ENCODE data around the gene ARHGAP22.
"Not testable (repeated sequence)": the region's sequence is repeated elsewhere in the genome, so short reads cannot be mapped to it uniquely, and the experiment has no call there.

DNA sequence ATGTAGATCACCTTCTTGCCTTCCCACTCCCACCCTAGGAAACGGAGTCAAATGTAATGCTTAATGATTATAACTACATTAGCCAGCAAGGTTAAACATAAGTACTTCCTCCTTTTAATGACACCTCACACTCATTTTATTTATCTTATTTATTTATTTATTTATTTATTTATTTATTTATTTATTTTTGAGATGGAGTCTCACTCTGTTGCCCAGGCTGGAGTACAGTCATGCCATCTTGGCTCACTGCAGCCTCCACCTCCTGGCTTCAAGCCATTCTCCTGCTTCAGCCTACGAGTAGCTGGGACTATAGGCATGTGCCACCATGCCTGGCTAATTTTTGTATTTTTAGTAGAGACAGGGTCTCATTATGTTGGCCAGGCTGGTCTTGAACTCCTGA lies 183.0 kb downstream of the ARHGAP22 start:
- TF ChIP-seq, protein P1, sequence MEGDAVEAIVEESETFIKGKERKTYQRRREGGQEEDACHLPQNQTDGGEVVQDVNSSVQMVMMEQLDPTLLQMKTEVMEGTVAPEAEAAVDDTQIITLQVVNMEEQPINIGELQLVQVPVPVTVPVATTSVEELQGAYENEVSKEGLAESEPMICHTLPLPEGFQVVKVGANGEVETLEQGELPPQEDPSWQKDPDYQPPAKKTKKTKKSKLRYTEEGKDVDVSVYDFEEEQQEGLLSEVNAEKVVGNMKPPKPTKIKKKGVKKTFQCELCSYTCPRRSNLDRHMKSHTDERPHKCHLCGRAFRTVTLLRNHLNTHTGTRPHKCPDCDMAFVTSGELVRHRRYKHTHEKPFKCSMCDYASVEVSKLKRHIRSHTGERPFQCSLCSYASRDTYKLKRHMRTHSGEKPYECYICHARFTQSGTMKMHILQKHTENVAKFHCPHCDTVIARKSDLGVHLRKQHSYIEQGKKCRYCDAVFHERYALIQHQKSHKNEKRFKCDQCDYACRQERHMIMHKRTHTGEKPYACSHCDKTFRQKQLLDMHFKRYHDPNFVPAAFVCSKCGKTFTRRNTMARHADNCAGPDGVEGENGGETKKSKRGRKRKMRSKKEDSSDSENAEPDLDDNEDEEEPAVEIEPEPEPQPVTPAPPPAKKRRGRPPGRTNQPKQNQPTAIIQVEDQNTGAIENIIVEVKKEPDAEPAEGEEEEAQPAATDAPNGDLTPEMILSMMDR (IDR thresholded peaks at IDR 0.05), result not testable (repeated sequence)
- TF ChIP-seq POLR2A (IDR thresholded peaks at IDR 0.05; ENCODE audit: low read depth), result not testable (repeated sequence)
